Jurkat, Clone E6-1 (cell line): ENCODE results near the gene AGPAT1.
A peak's percentile ranks its signal among the peaks of the same experiment; 100 is the strongest.

Source experiments
- DNase-seq: peaks from one replicate; pipeline ENCODE4 v3.0.0-alpha.2; 2011; ENCODE audit warnings: low read depth, low spot score
- H3K4me3 ChIP-seq: 2 replicates; pipeline ENCODE4 v1.5.1; 2011; ENCODE audit warnings: mild to moderate bottlenecking, low read length, control low read depth, moderate library complexity

AGPAT1 gene

DNA sequence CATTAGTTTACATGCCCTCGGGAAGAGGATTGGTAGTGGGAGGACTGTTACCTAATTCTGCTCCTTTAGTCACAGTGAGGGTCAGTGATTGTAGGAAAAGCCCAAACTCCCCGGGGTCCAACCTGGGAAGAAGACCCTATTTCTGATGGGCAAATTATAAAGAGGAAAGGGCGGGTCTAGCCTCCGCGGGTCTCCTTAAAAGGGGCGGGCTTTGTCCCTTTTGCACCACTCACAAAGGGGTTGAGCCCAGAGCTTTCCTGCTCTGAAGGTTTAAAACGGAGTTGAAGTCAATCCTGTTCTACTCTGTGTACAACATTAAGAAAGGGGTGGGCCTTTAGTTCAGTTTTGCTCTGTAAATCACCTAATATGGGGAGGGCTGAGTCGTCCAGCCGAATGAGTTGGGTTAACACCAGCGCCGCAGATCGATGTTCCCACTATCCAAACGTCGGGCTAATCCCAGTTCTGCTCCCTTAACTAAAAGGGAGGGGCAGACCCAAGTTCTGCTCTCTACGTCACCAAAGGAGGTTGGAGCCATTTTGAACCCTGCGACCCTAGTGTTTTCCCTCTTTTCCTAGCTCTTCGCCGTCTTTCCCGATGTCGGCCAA is 1.4 kb upstream of the AGPAT1 start:
- DNase-seq: peak; percentile 66
- H3K4me3 ChIP-seq: peak overlapping the region; percentile 96

DNA sequence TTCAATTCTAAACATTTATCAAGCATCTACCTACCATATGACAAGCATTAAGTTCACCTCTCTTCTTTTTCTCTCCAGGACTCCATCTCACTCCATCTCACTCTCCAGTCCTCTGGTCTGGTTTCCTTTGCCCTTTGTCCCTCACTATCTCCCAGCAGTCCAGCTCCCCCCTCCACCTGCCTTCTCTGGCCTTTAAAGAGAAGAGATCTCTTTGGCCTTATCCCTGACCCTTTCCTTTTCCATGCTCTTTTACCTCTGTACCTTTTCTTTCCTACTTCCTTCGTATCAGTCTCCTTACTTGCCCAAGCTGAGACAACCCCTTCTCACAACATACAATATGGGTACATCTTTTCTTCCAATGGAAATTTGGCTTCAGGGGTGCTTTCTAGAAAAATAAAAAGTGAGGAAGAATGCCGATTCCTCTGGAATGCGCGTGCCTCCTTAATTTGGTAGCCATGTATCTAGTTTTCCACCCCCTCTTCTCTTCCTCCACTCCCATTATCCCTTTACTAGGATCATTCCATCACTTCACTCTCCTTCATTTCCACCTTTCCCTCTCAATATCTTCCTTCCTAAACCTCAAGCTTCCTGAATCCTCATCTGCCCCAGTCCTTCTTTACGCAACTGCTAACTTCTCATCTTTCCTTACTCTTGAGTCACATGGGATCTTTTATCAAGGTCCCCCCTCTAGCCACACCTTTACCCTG is 745 bp upstream of the AGPAT1 start:
- DNase-seq: no peak
- peak overlapping the region; percentile 96 for H3K4me3 ChIP-seq

- no peak for DNase-seq
- H3K4me3 ChIP-seq: peak overlapping the region; percentile 96
These were observed 568 bp downstream of the AGPAT1 start for GRCh38 chr6:32175322-32175710.

GRCh38 chr6:32174416-32174815 is 1.5 kb downstream of the AGPAT1 start:
- DNase-seq: no peak
- no peak overlapping the region for H3K4me3 ChIP-seq

GRCh38 chr6:32173051-32173727 is 2.7 kb downstream of the AGPAT1 start:
- peak; percentile 65 for DNase-seq
- H3K4me3 ChIP-seq: no peak overlapping the region

DNA sequence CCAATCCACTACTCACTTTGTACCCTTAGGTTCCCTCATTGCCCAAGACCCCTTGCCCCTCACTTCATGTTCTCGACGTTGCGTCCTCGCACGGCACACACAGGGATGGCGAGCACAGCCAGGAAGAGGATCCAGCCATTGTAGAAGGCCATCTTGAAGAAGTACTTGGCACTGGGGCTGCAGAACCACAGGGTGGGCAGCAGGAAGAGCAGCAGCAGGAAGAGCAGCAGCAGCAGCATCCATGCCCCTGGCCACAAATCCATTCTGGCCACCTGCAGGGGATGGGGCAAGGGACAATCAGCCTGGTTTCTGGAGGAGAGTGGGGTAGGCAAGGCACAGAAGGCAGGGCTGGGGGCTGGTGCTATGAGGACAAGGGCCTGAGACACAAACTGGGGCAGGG is 4.7 kb downstream of the AGPAT1 start:
- no peak overlapping the region for H3K4me3 ChIP-seq
- no peak for DNase-seq

- DNase-seq: no peak
- no peak overlapping the region for H3K4me3 ChIP-seq
These were observed 5.6 kb downstream of the AGPAT1 start for GRCh38 chr6:32170294-32170693.

DNA sequence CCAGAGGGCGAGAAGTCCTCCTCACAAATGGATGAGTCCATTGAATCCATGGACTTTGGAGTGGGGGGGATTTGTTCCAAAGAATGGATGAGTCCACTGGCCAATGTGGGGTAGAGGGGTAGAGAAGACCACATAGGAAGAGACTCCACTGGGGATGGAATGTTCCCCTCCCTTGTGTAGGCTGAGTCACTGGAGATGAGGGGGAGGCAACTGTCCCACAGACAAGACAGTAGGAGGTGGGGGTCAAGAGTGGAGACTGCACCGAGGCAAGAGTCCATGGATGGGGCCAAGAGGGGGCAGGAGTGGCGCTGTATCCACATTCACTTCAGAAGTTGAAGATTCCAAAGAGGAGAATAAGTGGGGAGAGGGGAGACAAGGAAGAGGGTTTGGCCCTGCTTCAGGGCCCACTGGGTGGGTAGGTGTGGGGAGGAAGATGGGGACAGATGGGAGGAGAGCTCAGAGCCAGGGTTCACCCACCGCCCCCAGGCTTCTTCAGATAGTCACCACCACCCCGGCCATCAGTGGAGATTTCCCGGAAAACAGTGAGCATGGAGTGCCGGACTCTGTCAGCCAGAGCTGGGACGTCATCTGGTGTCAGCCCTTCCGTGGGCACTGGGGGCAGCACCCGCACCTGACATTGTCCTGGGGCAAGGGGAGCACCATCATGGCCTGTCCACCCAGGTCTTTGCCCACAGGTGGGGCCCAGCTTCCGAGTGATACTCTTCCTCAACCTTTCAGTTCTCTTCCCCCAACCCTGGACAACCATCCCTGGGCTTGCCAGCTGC is 6.9 kb downstream of the AGPAT1 start:
- no peak for DNase-seq
- no peak overlapping the region for H3K4me3 ChIP-seq

DNA sequence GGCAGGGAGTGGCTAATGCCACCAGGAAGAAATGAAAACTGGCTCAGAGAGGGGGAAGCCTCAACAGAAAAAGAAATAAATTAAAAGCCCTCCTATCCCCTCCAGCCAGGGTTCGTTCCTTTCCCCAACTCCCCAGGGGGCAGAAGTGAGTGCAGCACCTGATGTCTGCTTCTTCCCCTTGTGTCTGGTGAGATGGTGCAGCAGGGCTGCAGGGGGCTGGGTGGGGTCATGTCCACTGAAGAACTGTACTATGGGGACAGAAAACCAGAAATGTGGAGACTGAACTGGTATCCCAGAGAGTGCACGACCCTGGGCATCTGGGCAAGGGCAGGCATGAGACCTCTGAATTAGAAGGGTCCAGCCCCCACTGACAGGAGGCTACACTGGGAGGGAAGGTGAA is 7.5 kb downstream of the AGPAT1 start:
- no peak for DNase-seq
- H3K4me3 ChIP-seq: no peak overlapping the region

- H3K4me3 ChIP-seq: no peak overlapping the region
- no peak for DNase-seq
These were observed 8.1 kb downstream of the AGPAT1 start for GRCh38 chr6:32167761-32168262.

GRCh38 chr6:32167154-32167760 is 8.6 kb downstream of the AGPAT1 start:
- DNase-seq: no peak

GRCh38 chr6:32166411-32167061 is 9.3 kb downstream of the AGPAT1 start:
- H3K4me3 ChIP-seq: no peak overlapping the region
- DNase-seq: no peak

More at GRCh38 chr6:32167154-32167760, 8.6 kb downstream of the AGPAT1 start:
- H3K4me3 ChIP-seq: no peak overlapping the region

- H3K4me3 ChIP-seq: no peak within 1 kb of the TSS
- DNase-seq: no peak
These were observed 11.6 kb downstream of the AGPAT1 start, which contains the start of gene EGFL8 for GRCh38 chr6:32164295-32164694. EGFL8 (plus strand) TSS chr6:32164595; CDS start chr6:32166166, 1,571 bp downstream.

DNA sequence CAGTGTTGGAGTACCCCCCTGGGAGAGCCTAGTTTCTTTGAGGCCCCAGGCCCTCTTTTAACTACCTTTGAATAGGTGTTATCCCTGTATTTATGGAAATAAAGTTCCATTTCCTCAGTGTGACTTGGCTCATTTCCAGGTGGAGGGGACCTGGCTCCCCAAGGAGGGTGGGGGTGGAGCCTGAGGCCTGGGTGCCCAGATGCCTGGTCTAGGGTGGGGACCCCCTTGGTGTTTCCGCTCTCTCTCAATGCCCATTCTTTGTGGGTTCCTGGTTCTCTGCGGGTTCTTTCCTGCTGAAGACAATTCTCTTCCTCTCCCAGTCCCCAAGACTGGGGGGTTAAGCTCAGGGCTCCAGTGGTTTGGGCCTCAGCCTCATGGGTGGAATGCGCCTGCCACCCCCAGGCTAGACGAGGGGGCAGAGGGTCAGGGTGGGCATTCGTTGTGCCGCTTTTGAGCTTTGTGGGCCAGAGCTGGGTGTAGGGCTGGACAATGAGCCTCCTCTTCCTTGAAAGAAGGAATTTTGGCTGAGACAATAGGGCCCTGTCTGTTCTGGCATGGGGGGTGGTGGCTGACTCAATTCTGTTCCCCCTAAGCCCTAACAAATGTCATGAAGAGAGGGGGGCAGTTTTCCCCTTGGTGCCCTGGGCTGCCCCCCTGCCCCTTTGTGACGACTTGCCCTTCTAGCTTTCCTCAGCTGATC is 12.2 kb downstream of the AGPAT1 start:
- no peak overlapping the region for H3K4me3 ChIP-seq
- no peak for DNase-seq

- DNase-seq: no peak
- no peak overlapping the region for H3K4me3 ChIP-seq
These were observed 17.8 kb downstream of the AGPAT1 start for GRCh38 chr6:32158052-32158451.

DNA sequence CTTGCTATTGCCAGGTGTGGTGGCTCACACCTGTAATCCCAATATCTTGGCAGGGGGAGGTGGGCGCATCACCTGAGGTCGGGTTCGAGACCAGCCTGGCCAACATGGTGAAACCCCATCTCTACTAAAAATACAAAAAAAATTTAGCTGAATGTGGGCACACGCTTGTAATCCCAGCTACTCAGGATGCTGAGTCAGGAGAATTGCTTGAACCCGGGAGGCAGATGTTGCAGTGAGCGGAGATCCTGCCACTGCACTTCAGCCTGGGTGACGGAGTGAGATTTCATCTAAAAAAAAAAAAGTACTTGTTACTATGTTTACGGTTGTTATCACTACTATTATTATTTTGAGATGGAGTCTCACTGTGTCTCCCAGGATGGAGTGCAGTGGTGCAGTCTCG is 19.0 kb downstream of the AGPAT1 start:
- no peak overlapping the region for H3K4me3 ChIP-seq
- no peak for DNase-seq

GRCh38 chr6:32154514-32155161 is 21.2 kb downstream of the AGPAT1 start:
- H3K4me3 ChIP-seq: peak overlapping the region; percentile 75
- peak; percentile 58 for DNase-seq
